GM21723 (cell line): ENCODE measurements around the gene GNG7.
"Not testable (repeated sequence)": the region's sequence is repeated elsewhere in the genome, so short reads cannot be mapped to it uniquely, and the experiment has no call there.

ENCODE experiments used
- ATAC-seq: cut with Tn5 transposase; IDR thresholded peaks from one replicate; pipeline ENCODE4 v1.9.1; 2021; ENCODE audit warnings: mild to moderate bottlenecking, moderate library complexity; ENCODE audit not compliant: unreplicated experiment

The GNG7 gene

DNA sequence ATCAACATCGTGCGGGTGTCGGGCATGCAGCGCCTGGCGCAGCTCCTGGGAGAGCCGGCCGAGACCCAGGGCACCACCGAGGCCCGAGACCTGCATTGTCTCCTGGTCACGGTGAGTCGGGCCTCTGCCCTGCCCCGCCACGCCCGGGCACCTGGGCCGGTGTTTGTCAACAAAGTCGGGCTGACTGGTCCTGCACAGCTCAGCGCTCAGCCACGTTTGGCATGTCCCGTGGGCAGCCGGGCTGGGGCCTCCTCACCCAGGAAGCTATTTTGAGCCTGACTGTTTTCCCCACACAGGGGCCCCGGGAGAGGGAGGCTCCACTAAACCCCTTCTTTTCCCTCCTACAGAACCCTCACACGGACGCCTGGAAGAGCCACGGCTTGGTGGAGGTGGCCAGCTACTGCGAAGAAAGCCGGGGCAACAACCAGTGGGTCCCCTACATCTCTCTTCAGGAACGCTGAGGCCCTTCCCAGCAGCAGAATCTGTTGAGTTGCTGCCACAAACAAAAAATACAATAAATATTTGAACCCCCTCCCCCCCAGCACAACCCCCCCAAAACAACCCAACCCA is 225.3 kb downstream of the GNG7 start:
- ATAC-seq, result no peak

- ATAC-seq, result peak; percentile 1
These were observed 225.9 kb downstream of the GNG7 start for GRCh38 chr19:2476451-2477140.

GRCh38 chr19:2475702-2476450 is 226.6 kb downstream of the GNG7 start, which contains the start of gene GADD45B:
Gene GADD45B, plus strand, starts transcription at chr19:2476127. Its CDS starts 232 bp downstream, at chr19:2476359.
- ATAC-seq, result peak; percentile 41

DNA sequence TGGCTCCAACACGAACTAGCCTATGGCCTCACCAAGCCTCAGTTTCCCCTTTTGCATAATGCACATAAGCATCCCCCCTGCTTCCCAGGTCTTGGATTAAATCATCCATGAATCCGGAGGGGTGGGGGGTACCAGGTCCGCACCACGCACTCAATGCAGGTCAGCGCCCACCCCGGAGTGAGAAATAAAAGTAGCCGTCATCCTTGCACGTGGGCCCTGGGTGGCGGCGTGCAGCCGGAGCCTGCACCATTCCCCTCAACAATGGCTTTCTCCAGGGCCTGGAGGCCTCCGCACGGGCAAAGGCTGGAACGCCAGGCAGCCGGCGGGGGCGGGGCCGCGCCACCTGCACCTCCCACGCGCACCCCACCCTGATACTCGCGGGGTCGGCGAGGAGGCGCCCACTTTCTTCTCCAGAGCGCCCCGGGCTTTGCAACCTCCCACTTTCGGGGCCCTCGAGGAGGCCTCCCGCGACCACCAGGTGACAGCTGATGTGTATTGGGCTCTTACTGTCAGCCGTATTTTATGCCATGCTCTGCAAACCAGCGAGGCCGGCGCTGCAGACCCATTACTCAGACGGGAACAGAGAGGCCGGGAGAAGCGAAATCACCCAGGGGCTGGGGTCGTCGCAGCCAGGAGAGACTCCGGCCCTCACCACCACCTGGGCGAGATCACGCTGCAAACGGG is 227.3 kb downstream of the GNG7 start:
- no peak for ATAC-seq

DNA sequence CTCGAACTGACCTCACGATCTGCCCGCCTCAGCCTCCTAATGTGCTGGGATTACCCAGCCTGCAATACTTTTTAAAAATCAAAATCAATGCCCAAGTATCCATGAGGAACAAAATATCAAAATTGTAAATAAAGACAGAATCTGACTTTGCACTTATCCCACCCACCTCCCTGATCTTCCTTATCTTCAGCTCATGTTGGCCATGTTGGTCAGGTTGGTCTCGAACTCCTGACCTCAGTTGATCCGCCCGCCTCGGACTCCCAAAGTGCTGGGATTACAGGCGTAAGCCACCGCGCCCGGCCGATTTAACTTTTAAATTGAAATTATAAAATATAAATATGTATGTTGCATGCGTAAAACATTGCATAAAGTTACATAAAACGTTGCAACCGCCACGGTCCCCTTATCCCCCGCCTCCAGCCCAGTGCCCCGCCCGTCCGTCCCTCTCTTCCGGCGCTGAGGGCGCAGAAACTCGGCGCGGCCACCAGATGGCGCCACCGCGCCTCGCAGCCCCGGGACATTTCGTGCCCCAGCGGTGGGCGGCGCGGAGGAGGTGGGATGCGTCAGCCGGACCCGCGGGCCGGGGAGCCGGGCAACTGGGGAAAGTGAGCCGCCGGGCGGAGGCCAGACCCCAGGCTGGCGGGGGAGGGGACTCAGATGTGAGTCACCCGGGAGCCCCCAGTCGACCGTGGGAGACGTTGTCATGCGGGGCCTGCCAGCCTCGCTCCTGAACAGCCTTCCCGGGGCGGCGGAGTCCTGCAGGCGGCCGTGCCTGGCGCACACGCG is 228.1 kb downstream of the GNG7 start:
- ATAC-seq, result no peak

DNA sequence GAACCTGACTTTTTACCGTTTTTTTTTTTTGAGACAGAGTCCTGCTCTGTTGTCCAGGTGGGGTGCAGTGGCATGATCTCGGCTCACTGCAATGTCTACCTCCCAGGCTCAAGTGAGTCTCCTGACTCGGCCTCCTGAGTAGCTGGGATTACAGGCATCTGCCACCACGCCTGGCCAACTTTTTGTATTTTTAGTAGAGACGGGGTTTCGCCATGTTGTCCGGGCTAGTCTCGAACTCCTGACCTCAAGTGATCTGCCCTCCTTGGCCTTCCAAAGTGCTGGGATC is 232.6 kb downstream of the GNG7 start:
- ATAC-seq, result not testable (repeated sequence)

- ATAC-seq, result no peak
These were observed 233.2 kb downstream of the GNG7 start for GRCh38 chr19:2469102-2469914.

DNA sequence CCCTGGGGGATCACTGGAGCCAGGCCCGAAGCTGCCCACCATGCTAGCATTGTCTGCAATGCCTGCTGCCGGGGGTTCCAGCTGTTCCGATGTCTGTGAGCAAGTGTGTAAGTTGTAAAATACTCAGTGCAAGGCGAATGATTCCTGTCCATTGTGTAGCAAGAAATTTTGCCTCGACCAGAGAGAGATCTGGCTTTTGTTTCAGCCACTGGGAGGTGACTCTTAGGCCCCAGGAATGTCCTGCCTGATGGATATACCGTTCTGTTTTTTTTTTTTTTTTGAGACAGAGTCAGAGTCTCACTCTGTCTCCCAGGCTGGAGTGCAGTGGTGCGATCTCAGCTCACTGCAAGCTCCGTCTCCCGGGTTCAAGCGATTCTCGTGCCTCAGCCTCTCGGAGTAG is 233.9 kb downstream of the GNG7 start:
- ATAC-seq, result no peak

DNA sequence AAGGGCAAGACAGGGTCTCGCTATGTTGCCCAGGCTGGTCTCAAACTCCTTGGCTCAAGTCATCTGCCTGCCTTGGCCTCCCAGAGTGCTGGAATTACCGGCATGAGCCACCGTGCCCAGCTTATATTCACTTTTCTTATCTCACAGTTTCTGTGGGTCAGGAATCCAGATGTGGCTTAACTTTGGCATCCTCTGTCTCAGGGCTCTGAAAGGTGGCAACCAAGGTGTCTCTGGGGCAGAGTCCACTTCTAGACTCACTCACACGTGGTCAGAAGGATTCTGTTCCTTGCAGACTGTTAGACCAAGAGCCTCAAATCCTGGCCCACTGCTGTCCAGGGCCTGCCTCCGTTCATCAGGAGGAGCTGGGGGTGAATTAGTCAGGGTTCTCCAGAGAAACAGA is 238.1 kb downstream of the GNG7 start:
- ATAC-seq, result no peak

DNA sequence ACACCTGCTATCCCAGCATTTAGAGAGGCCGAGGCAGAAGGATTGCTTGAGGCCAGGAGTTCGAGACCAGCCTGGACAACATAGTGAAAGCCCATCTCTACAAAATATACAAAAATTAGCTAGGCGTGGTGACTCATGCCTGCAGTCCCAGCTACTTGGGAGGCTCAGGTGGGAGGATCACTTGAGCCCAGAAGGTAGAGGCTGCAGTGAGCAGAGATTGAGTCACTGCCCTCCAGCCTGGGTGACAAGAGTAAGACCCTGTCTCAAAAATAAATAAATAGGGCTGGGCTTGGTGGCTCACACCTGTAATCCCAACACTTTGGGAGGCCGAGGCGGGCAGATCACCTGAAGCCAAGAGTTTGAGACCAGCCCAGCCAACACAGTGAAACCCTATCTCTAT is 238.8 kb downstream of the GNG7 start:
- not testable (repeated sequence) for ATAC-seq

GRCh38 chr19:2462635-2463421 is 239.7 kb downstream of the GNG7 start:
- no peak for ATAC-seq

DNA sequence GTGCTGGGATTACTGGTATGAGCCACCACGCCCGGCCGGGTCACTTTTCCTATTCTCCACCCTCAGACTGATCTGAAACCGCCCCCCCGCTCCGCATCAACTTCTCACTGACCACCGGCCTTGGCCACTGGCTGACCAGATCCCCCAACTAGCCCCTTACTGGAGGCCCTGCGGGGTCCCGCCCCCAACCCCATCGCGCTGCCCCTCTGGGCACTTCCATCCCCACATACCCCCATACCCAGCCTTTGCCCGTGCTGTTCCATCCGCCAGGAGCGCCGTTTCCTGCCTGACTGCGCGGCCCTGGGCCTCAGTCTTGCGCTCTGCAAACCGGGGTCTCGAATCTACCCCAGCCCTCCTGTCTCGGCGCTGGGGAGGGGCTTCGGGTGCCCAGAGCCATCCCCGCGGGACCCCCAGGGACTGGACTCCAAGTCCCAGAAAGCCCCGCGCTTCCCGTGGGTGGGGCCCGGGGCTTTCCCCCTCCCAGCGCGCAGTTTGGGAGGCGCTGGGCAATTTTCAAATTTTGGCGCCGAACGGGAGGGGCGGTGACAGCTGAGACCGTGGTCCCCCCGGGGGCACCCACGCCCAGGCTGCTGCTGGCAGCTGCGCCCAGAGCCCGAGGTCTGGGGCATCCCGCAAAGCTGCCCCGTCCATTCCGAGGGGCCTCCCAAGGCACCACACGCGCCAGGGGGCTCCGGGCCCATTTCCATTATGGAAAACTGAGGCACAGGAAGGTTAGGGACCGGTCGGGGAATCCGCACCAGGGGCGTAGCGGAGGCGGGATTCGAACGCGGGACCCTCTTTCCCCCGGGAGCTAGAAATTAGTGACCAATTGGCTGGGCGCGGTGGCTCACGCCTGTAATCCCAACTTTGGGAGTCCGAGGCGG is 240.5 kb downstream of the GNG7 start:
- ATAC-seq, result no peak
